ENCODE data around the gene CRBN. TPM values are rescaled to one million over a fixed set of nuclear protein-coding genes. Genes with fewer than 3 reads are reported as not detected.

The CRBN gene
- total and polyA plus RNA-seq, 2 of the 13 experiments (the other 11 are each of a cell fraction or from before 2014, with no cell fraction given), result 30.8 to 36.1 TPM

DNA sequence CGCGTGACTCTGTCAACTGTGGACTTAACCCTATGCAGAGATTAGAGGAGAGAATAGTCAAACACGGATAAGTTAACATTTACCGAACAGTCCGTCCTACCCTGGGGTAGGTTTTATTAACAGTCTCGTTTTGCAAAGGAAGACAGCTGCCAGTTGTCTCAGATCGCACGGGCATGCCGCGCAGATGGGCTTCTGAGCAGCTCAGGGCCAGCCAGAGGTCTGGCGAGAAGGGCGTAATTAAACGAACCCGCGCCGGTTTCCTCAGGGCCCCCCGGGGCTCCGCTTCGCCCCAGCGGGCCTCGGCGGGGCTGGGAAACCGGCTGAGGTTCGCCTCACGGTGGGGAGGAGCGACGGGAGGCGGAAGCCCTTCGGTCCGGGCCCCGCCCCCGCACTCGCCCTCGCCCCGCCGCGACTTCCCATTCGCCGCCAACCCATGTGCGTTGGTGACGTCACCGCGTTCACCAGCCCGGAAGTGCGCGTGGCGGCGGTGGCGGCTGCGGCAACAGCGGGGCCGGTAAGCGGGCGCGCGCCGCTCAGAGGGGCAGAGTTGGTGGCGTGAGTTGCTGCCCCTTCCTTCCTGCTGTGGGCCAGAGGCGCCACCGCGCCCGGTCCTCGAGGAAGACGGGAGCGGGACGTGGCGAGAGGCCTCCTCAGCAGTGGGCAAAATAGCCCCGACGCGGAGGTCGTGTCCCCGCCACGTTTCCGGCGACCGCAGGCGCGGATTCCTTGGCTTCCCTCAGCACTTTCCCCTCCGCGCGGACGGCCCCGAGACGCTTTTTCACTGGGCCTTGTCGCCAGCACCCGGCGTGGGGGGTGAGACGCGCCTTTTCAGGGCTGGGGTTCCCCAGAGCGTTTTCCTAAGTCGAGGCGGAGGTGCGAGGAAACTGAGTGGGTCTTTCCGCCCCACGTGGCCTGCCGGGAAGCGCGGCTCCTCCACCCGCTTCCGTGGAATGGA lies 52.7 kb downstream of the CRBN start, which contains the start of gene TRNT1 (continued):
- peak; percentile 51; the same call in 1 of the 2 replicates for TF ChIP-seq HBP1 (CRISPR knock-in tag; IDR thresholded peaks at IDR 0.05; ENCODE audit: low read depth)
- TF ChIP-seq, protein P1, sequence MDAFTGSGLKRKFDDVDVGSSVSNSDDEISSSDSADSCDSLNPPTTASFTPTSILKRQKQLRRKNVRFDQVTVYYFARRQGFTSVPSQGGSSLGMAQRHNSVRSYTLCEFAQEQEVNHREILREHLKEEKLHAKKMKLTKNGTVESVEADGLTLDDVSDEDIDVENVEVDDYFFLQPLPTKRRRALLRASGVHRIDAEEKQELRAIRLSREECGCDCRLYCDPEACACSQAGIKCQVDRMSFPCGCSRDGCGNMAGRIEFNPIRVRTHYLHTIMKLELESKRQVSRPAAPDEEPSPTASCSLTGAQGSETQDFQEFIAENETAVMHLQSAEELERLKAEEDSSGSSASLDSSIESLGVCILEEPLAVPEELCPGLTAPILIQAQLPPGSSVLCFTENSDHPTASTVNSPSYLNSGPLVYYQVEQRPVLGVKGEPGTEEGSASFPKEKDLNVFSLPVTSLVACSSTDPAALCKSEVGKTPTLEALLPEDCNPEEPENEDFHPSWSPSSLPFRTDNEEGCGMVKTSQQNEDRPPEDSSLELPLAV (CRISPR knock-in tag; conservative IDR thresholded peaks at IDR 0.05; ENCODE audit: low read depth), result no peak
- TF ChIP-seq PLRG1 (conservative IDR thresholded peaks at IDR 0.05), result no peak
- peak; percentile 59 for TF ChIP-seq YY1 (IDR thresholded peaks at IDR 0.05; ENCODE audit: insufficient read depth, insufficient replicate concordance, low read depth, low read length)
- TF ChIP-seq HDAC6 (IDR thresholded peaks at IDR 0.05; ENCODE audit: low read depth, low read length), result no peak
- no peak for TF ChIP-seq ZNF34 (CRISPR knock-in tag; IDR thresholded peaks at IDR 0.05; ENCODE audit: borderline replicate concordance)
- TF ChIP-seq ZBTB38 (CRISPR knock-in tag; IDR thresholded peaks at IDR 0.05), result peak; percentile 80
- peak; percentile 80 for TF ChIP-seq E2F1 (CRISPR knock-in tag; IDR thresholded peaks at IDR 0.05)
- TF ChIP-seq ZKSCAN1 (IDR thresholded peaks at IDR 0.05; ENCODE audit: low read length), result no peak
- TF ChIP-seq BRD4 (CRISPR knock-in tag; IDR thresholded peaks at IDR 0.05), result peak; percentile 60; the same call in 1 of the 2 replicates
- TF ChIP-seq ZNF460 (CRISPR knock-in tag; IDR thresholded peaks at IDR 0.05; ENCODE audit: borderline replicate concordance), result no peak
- no peak for TF ChIP-seq FOXA1 (IDR thresholded peaks at IDR 0.05)
- TF ChIP-seq FOXA1 (CRISPR knock-in tag; IDR thresholded peaks at IDR 0.05), result peak; percentile 37
- 0 out of 2 replicates have a peak, but pooled peaks have one; percentile 33 for TF ChIP-seq ZNF841 (CRISPR knock-in tag; IDR thresholded peaks at IDR 0.05; ENCODE audit: borderline replicate concordance)
- peak; percentile 28; the same call in 1 of the 2 replicates for TF ChIP-seq ZNF776 (CRISPR knock-in tag; IDR thresholded peaks at IDR 0.05)
- TF ChIP-seq HOXA5 (CRISPR knock-in tag; IDR thresholded peaks at IDR 0.05), result peak; percentile 78
- TF ChIP-seq, protein P2, sequence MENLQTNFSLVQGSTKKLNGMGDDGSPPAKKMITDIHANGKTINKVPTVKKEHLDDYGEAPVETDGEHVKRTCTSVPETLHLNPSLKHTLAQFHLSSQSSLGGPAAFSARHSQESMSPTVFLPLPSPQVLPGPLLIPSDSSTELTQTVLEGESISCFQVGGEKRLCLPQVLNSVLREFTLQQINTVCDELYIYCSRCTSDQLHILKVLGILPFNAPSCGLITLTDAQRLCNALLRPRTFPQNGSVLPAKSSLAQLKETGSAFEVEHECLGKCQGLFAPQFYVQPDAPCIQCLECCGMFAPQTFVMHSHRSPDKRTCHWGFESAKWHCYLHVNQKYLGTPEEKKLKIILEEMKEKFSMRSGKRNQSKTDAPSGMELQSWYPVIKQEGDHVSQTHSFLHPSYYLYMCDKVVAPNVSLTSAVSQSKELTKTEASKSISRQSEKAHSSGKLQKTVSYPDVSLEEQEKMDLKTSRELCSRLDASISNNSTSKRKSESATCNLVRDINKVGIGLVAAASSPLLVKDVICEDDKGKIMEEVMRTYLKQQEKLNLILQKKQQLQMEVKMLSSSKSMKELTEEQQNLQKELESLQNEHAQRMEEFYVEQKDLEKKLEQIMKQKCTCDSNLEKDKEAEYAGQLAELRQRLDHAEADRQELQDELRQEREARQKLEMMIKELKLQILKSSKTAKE (CRISPR knock-in tag; IDR thresholded peaks at IDR 0.05; ENCODE audit: borderline replicate concordance), result peak; percentile 45; the same call in 1 of the 2 replicates
- TF ChIP-seq ZFY (CRISPR knock-in tag; IDR thresholded peaks at IDR 0.05), result peak; percentile 89
- TF ChIP-seq ZNF234 (CRISPR knock-in tag; conservative IDR thresholded peaks at IDR 0.05), result peak; percentile 87; the same call in 1 of the 2 replicates
- TF ChIP-seq ZNF619 (CRISPR knock-in tag; IDR thresholded peaks at IDR 0.05), result no peak; the same call in 1 of the 2 replicates

Measured in HepG2 (cell line).